Common myeloid progenitor, CD34-positive (primary cell): ENCODE measurements around the gene ABHD12. TPM values are rescaled to one million over a fixed set of nuclear protein-coding genes. Genes with fewer than 3 reads are reported as not detected.
A peak's percentile ranks its signal among the peaks of the same experiment; 100 is the strongest.

Source experiments
- CTCF ChIA-PET: fragments of 350-600 bp; sonication (Branson Sonifier 250); formaldehyde crosslinking; loops from one replicate; lab custom pipeline; 2021; ENCODE audit warnings: antibody characterized with exemption; lab: Charles Lee
- POLR2A ChIA-PET: fragments of 350-600 bp; sonication (Branson Sonifier 250); formaldehyde crosslinking; loops from one replicate; lab custom pipeline; 2021; ENCODE audit warnings: antibody characterized with exemption; lab: Charles Lee
- DNase-seq, 3 donors: peaks; one replicate each; pipeline versions ENCODE4 v3.0.0 to v3.0.0-alpha.2; 2013
- H3K27ac ChIP-seq, 2 experiments: 1 replicate in 1 of 2; 2 replicates in 1 of 2; pipeline ENCODE4 v1.7.0; 2013; ENCODE audit warnings: inconsistent platforms in 2 of 2, low read length in 2 of 2, mild to moderate bottlenecking in 2 of 2, low read depth in 1 of 2, moderate library complexity in 1 of 2; ENCODE audit not compliant: severe bottlenecking in 2 of 2, insufficient read depth in 1 of 2, poor library complexity in 1 of 2
- H3K27me3 ChIP-seq, 5 experiments: replicated peaks in 2 of 5; 1 replicate in 3 of 5; 2 replicates in 2 of 5; pipeline versions ENCODE4 v1.6.1 to v1.7.0; 2013; ENCODE audit warnings: low read length in 4 of 5, mild to moderate bottlenecking in 2 of 5, moderate library complexity in 2 of 5, inconsistent platforms in 1 of 5; ENCODE audit not compliant: insufficient read depth in 5 of 5, control insufficient read depth in 4 of 5
- H3K36me3 ChIP-seq, 4 experiments: 1 replicate in 2 of 4; 2 replicates in 2 of 4; pipeline versions ENCODE4 v1.6.1 to v1.7.0; 2013; ENCODE audit warnings: low read length in 3 of 4, control low read depth in 1 of 4, mild to moderate bottlenecking in 1 of 4; ENCODE audit not compliant: control insufficient read depth in 4 of 4, insufficient read depth in 4 of 4
- H3K4me1 ChIP-seq, 4 experiments: 1 replicate in 3 of 4; 2 replicates in 1 of 4; pipeline versions ENCODE4 v1.6.1 to v1.7.1; 2013; ENCODE audit warnings: low read length in 3 of 4, mild to moderate bottlenecking in 3 of 4, control low read depth in 1 of 4, inconsistent platforms in 1 of 4, moderate library complexity in 1 of 4; ENCODE audit not compliant: control insufficient read depth in 4 of 4, insufficient read depth in 4 of 4; ENCODE audit errors: control extremely low read depth in 1 of 4
- H3K4me3 ChIP-seq, 7 experiments: 1 replicate in 4 of 7; 2 replicates in 3 of 7; pipeline versions ENCODE4 v1.5.1 to v1.7.0; 2013; ENCODE audit warnings: mild to moderate bottlenecking in 7 of 7, low read length in 6 of 7, moderate library complexity in 6 of 7, inconsistent platforms in 2 of 7, low read depth in 2 of 7, control low read depth in 1 of 7; ENCODE audit not compliant: insufficient read depth in 4 of 7, control insufficient read depth in 1 of 7; ENCODE audit errors: extremely low read depth in 1 of 7
- H3K9me3 ChIP-seq, 5 experiments: 1 replicate in 4 of 5; 2 replicates in 1 of 5; pipeline versions ENCODE4 v1.6.1 to v1.7.1; 2013; ENCODE audit warnings: low read length in 4 of 5, mild to moderate bottlenecking in 2 of 5, inconsistent platforms in 1 of 5, low read depth in 1 of 5, moderate library complexity in 1 of 5; ENCODE audit not compliant: control insufficient read depth in 4 of 5, insufficient read depth in 2 of 5; ENCODE audit errors: control extremely low read depth in 1 of 5
- WGBS: methylation state at CpG from one replicate; pipeline ENCODE4 v1.1.5; 2013; ENCODE audit not compliant: insufficient coverage; 5-methylcytosine and 5-hydroxymethylcytosine counted together
- polyA plus RNA-seq: library from polyadenylated mRNA; unstranded; fragments of 120-200 nt; gene quantifications from one replicate; pipeline ENCODE4 v1.2.1, GENCODE V29; 2013

Gene ABHD12
- polyA plus RNA-seq: 18.4 TPM

GRCh38 chr20:25390538-25391528, at the start of gene ABHD12:
Gene ABHD12 (minus strand): TSS chr20:25390835. CDS start chr20:25390703, 132 bp downstream.
- peaks cover 7 to 19% (median 10%) of the 10 kb centered on the region in 4 experiments for H3K4me1 ChIP-seq
- no peaks in the 10 kb centered on the region for H3K27me3 ChIP-seq
- 0% methylated on average over 51 of the region's 91 CpGs for WGBS
- peak within 1 kb of the TSS; percentile 28 to 70 for H3K27ac ChIP-seq
- peak within 1 kb of the TSS; percentile 72 to 91 (median 81) for H3K4me3 ChIP-seq
- DNase-seq: peak; percentile 95 to 98 (median 97)
- no peaks in the 10 kb centered on the region for H3K9me3 ChIP-seq
- POLR2A ChIA-PET: interaction anchor here (0.6 to 0.7 kb wide), 2 partner anchors 36 to 72 kb away, joined by 3 to 4 read pairs; no protein-coding TSS in a partner anchor
- peaks cover 0 to 2% (median 0%) of the 10 kb centered on the region in 4 experiments for H3K36me3 ChIP-seq
- CTCF ChIA-PET: interaction anchor here (1.6 kb wide), 1 partner anchor 9 kb away, joined by 4 read pairs; no protein-coding TSS in a partner anchor

- CTCF ChIA-PET: no interaction called here
- no peaks in the 10 kb centered on the region for H3K27me3 ChIP-seq
- H3K4me1 ChIP-seq: peaks cover 0 to 7% (median 3%) of the 10 kb centered on the region in 4 experiments
- 72% methylated on average over 2 of the region's 3 CpGs for WGBS
- H3K27ac ChIP-seq: no peak overlapping the region
- peaks cover 4 to 49% (median 18%) of the 10 kb centered on the region in 4 experiments for H3K36me3 ChIP-seq
- H3K4me3 ChIP-seq: no peak overlapping the region
- POLR2A ChIA-PET: no interaction called here
- no peaks in the 10 kb centered on the region for H3K9me3 ChIP-seq
- DNase-seq: peak in 2 of 3 donors; percentile 18 to 37
Observed at GRCh38 chr20:25439328-25439727, 48.7 kb upstream of the ABHD12 start.

GRCh38 chr20:25437153-25437581, 46.5 kb upstream of the ABHD12 start:
- H3K4me1 ChIP-seq: peaks cover 0 to 7% (median 3%) of the 10 kb centered on the region in 4 experiments
- no peaks in the 10 kb centered on the region for H3K9me3 ChIP-seq
- WGBS: 96% methylated on average over 2 of the region's 4 CpGs
- POLR2A ChIA-PET: no interaction called here
- CTCF ChIA-PET: no interaction called here
- H3K36me3 ChIP-seq: peaks cover 5 to 44% (median 15%) of the 10 kb centered on the region in 4 experiments
- no peak for DNase-seq
- no peaks in the 10 kb centered on the region for H3K27me3 ChIP-seq
- no peak overlapping the region for H3K4me3 ChIP-seq
- no peak overlapping the region for H3K27ac ChIP-seq

- Histone ChIP-seq H3K27me3 (no peaks in the 10 kb centered on the region), H3K4me3 (no peak overlapping the region), H3K27ac (no peak overlapping the region), H3K36me3 (peaks cover 7 to 28% (median 16%) of the 10 kb centered on the region in 4 experiments), H3K4me1 (no peaks in the 10 kb centered on the region), H3K9me3 (peaks cover 0 to 4% (median 0%) of the 10 kb centered on the region in 5 experiments)
- WGBS: no CpG with 5 or more reads among the region's 3 CpGs
- POLR2A ChIA-PET: no interaction called here
- no peak for DNase-seq
- CTCF ChIA-PET: no interaction called here
Observed at GRCh38 chr20:25424536-25424935, 33.9 kb upstream of the ABHD12 start.

- no peak overlapping the region for H3K4me3 ChIP-seq
- no peaks in the 10 kb centered on the region for H3K4me1 ChIP-seq
- 100% methylated on average over 1 of the region's 4 CpGs for WGBS
- no peaks in the 10 kb centered on the region for H3K9me3 ChIP-seq
- POLR2A ChIA-PET: no interaction called here
- H3K27me3 ChIP-seq: no peaks in the 10 kb centered on the region
- CTCF ChIA-PET: interaction anchor here (1.0 kb wide), 1 partner anchor 23 kb away, joined by 4 read pairs; no protein-coding TSS in a partner anchor
- peaks cover 10 to 37% (median 21%) of the 10 kb centered on the region in 4 experiments for H3K36me3 ChIP-seq
- no peak overlapping the region for H3K27ac ChIP-seq
- DNase-seq: no peak
Observed at GRCh38 chr20:25422032-25422431, 31.4 kb upstream of the ABHD12 start.

GRCh38 chr20:25421102-25421501, 30.5 kb upstream of the ABHD12 start:
- H3K27ac ChIP-seq: no peak overlapping the region
- POLR2A ChIA-PET: no interaction called here
- CTCF ChIA-PET: interaction anchor here (0.7 kb wide), 1 partner anchor 14 kb away, joined by 3 read pairs; the partner anchor contains the start of gene GINS1
- H3K4me3 ChIP-seq: no peak overlapping the region
- H3K4me1 ChIP-seq: no peaks in the 10 kb centered on the region
- peaks cover 8 to 36% (median 17%) of the 10 kb centered on the region in 4 experiments for H3K36me3 ChIP-seq
- no peaks in the 10 kb centered on the region for H3K9me3 ChIP-seq
- no peak for DNase-seq
- H3K27me3 ChIP-seq: no peaks in the 10 kb centered on the region
